Measurements from ENCODE around the gene ABLIM2. TPM values are rescaled to one million over a fixed set of nuclear protein-coding genes. Genes with fewer than 3 reads are reported as not detected.
A peak's percentile ranks its signal among the peaks of the same experiment; 100 is the strongest.

ABLIM2 gene
- total RNA-seq, 2 donors from 2014 or later, result 0.34 to 0.60 TPM

- ATAC-seq (replicated peaks in 1 of 2), result no peak
- Mint-ChIP-seq H3K4me1 (ENCODE audit: low read depth) (no peaks in the 10 kb centered on the region), H3K36me3 (ENCODE audit: insufficient read depth in 2 of 2) (no peaks in the 10 kb centered on the region), H3K27ac (no peak overlapping the region), H3K9me3 (peaks cover 0 to 3% of the 10 kb centered on the region in 2 donors), H3K4me3 (no peak overlapping the region), H3K27me3 (ENCODE audit: low read depth) (no peaks in the 10 kb centered on the region)
- no peak for DNase-seq
Measured at GRCh38 chr4:8050180-8050554, 108.4 kb downstream of the ABLIM2 start.

- DNase-seq (no peak), ATAC-seq (replicated peaks in 1 of 2) (no peak)
- H3K4me1 Mint-ChIP-seq (ENCODE audit: low read depth), result peaks cover 3% of the 10 kb centered on the region
- peaks cover 5% of the 10 kb centered on the region for H3K27me3 Mint-ChIP-seq (ENCODE audit: low read depth)
- no peak overlapping the region for H3K27ac Mint-ChIP-seq
- H3K4me3 Mint-ChIP-seq, result no peak overlapping the region
- no peaks in the 10 kb centered on the region for H3K36me3 Mint-ChIP-seq (ENCODE audit: insufficient read depth in 2 of 2)
- H3K9me3 Mint-ChIP-seq, result no peaks in the 10 kb centered on the region
Measured at GRCh38 chr4:8048856-8049676, 109.5 kb downstream of the ABLIM2 start.

GRCh38 chr4:8047837-8048678 is 110.6 kb downstream of the ABLIM2 start:
- H3K4me1 Mint-ChIP-seq (ENCODE audit: low read depth), result peaks cover 3% of the 10 kb centered on the region
- H3K27me3 Mint-ChIP-seq (ENCODE audit: low read depth), result peaks cover 5% of the 10 kb centered on the region
- H3K4me3 Mint-ChIP-seq, result no peak overlapping the region
- no peak for ATAC-seq (replicated peaks in 1 of 2)
- no peak overlapping the region for H3K27ac Mint-ChIP-seq
- H3K36me3 Mint-ChIP-seq (ENCODE audit: insufficient read depth in 2 of 2), result no peaks in the 10 kb centered on the region
- DNase-seq, result no peak
- H3K9me3 Mint-ChIP-seq, result no peaks in the 10 kb centered on the region

- H3K9me3 Mint-ChIP-seq, result no peaks in the 10 kb centered on the region
- DNase-seq, result peak in 1 of 2 donors; percentile 37
- peaks cover 5% of the 10 kb centered on the region for H3K27me3 Mint-ChIP-seq (ENCODE audit: low read depth)
- no peak overlapping the region for H3K27ac Mint-ChIP-seq
- peak in 1 of 2 donors; percentile 83 for ATAC-seq (replicated peaks in 1 of 2)
- no peak overlapping the region for H3K4me3 Mint-ChIP-seq
- no peaks in the 10 kb centered on the region for H3K36me3 Mint-ChIP-seq (ENCODE audit: insufficient read depth in 2 of 2)
- peaks cover 3% of the 10 kb centered on the region for H3K4me1 Mint-ChIP-seq (ENCODE audit: low read depth)
Measured at GRCh38 chr4:8046925-8047541, 111.6 kb downstream of the ABLIM2 start.

- DNase-seq (no peak), ATAC-seq (replicated peaks in 1 of 2) (no peak)
- H3K36me3 Mint-ChIP-seq (ENCODE audit: insufficient read depth in 2 of 2), result no peaks in the 10 kb centered on the region
- H3K9me3 Mint-ChIP-seq, result no peaks in the 10 kb centered on the region
- H3K4me1 Mint-ChIP-seq (ENCODE audit: low read depth), result peaks cover 3% of the 10 kb centered on the region
- H3K27ac Mint-ChIP-seq, result no peak overlapping the region
- peaks cover 5% of the 10 kb centered on the region for H3K27me3 Mint-ChIP-seq (ENCODE audit: low read depth)
- no peak overlapping the region for H3K4me3 Mint-ChIP-seq
Measured at GRCh38 chr4:8045909-8046308, 112.7 kb downstream of the ABLIM2 start.

- Mint-ChIP-seq H3K27me3 (ENCODE audit: low read depth) (peaks cover 5% of the 10 kb centered on the region), H3K27ac (no peak overlapping the region), H3K9me3 (no peaks in the 10 kb centered on the region), H3K4me1 (ENCODE audit: low read depth) (peaks cover 3% of the 10 kb centered on the region), H3K36me3 (ENCODE audit: insufficient read depth in 2 of 2) (no peaks in the 10 kb centered on the region), H3K4me3 (no peak overlapping the region)
- ATAC-seq (replicated peaks in 1 of 2), result no peak
- DNase-seq, result no peak
Measured at GRCh38 chr4:8044699-8045098, 113.9 kb downstream of the ABLIM2 start.

- Mint-ChIP-seq H3K4me3 (no peak overlapping the region), H3K27me3 (ENCODE audit: low read depth) (peaks cover 9% of the 10 kb centered on the region), H3K4me1 (ENCODE audit: low read depth) (peaks cover 3% of the 10 kb centered on the region), H3K27ac (no peak overlapping the region), H3K9me3 (no peaks in the 10 kb centered on the region), H3K36me3 (ENCODE audit: insufficient read depth in 2 of 2) (no peaks in the 10 kb centered on the region)
- DNase-seq (no peak), ATAC-seq (replicated peaks in 1 of 2) (no peak)
Measured at GRCh38 chr4:8044244-8044643, 114.4 kb downstream of the ABLIM2 start.

GRCh38 chr4:8043596-8043995 is 115.0 kb downstream of the ABLIM2 start:
- ATAC-seq (replicated peaks in 1 of 2) (no peak), DNase-seq (no peak)
- Mint-ChIP-seq H3K4me3 (no peak overlapping the region), H3K4me1 (ENCODE audit: low read depth) (peaks cover 3% of the 10 kb centered on the region), H3K27ac (no peak overlapping the region), H3K9me3 (no peaks in the 10 kb centered on the region), H3K27me3 (ENCODE audit: low read depth) (peaks cover 12% of the 10 kb centered on the region), H3K36me3 (ENCODE audit: insufficient read depth in 2 of 2) (no peaks in the 10 kb centered on the region)

GRCh38 chr4:8041868-8042267 is 116.7 kb downstream of the ABLIM2 start:
- no peak overlapping the region for H3K27ac Mint-ChIP-seq
- DNase-seq (no peak), ATAC-seq (replicated peaks in 1 of 2) (no peak)
- peaks cover 12% of the 10 kb centered on the region for H3K27me3 Mint-ChIP-seq (ENCODE audit: low read depth)
- H3K4me1 Mint-ChIP-seq (ENCODE audit: low read depth), result peaks cover 3% of the 10 kb centered on the region
- no peaks in the 10 kb centered on the region for H3K36me3 Mint-ChIP-seq (ENCODE audit: insufficient read depth in 2 of 2)
- no peak overlapping the region for H3K4me3 Mint-ChIP-seq
- H3K9me3 Mint-ChIP-seq, result no peaks in the 10 kb centered on the region

- H3K4me3 Mint-ChIP-seq, result no peak overlapping the region
- peaks cover 3% of the 10 kb centered on the region for H3K4me1 Mint-ChIP-seq (ENCODE audit: low read depth)
- no peaks in the 10 kb centered on the region for H3K9me3 Mint-ChIP-seq
- no peak overlapping the region for H3K27ac Mint-ChIP-seq
- peaks cover 12% of the 10 kb centered on the region for H3K27me3 Mint-ChIP-seq (ENCODE audit: low read depth)
- H3K36me3 Mint-ChIP-seq (ENCODE audit: insufficient read depth in 2 of 2), result no peaks in the 10 kb centered on the region
- ATAC-seq (replicated peaks in 1 of 2), result no peak
- DNase-seq, result no peak
Measured at GRCh38 chr4:8041172-8041571, 117.4 kb downstream of the ABLIM2 start.

GRCh38 chr4:8040607-8041006 is 118.0 kb downstream of the ABLIM2 start:
- H3K36me3 Mint-ChIP-seq (ENCODE audit: insufficient read depth in 2 of 2), result no peaks in the 10 kb centered on the region
- DNase-seq (no peak), ATAC-seq (replicated peaks in 1 of 2) (no peak)
- H3K4me3 Mint-ChIP-seq, result no peak overlapping the region
- H3K27ac Mint-ChIP-seq, result no peak overlapping the region
- H3K27me3 Mint-ChIP-seq (ENCODE audit: low read depth), result peaks cover 12% of the 10 kb centered on the region
- no peaks in the 10 kb centered on the region for H3K9me3 Mint-ChIP-seq
- H3K4me1 Mint-ChIP-seq (ENCODE audit: low read depth), result peaks cover 5% of the 10 kb centered on the region

- H3K4me3 Mint-ChIP-seq, result no peak overlapping the region
- no peak for DNase-seq
- H3K9me3 Mint-ChIP-seq, result no peaks in the 10 kb centered on the region
- no peak overlapping the region for H3K27ac Mint-ChIP-seq
- H3K36me3 Mint-ChIP-seq (ENCODE audit: insufficient read depth in 2 of 2), result no peaks in the 10 kb centered on the region
- no peak for ATAC-seq (replicated peaks in 1 of 2)
- peaks cover 12% of the 10 kb centered on the region for H3K4me1 Mint-ChIP-seq (ENCODE audit: low read depth)
- peaks cover 12% of the 10 kb centered on the region for H3K27me3 Mint-ChIP-seq (ENCODE audit: low read depth)
Measured at GRCh38 chr4:8039853-8040252, 118.8 kb downstream of the ABLIM2 start.

- ATAC-seq (replicated peaks in 1 of 2) (no peak), DNase-seq (no peak)
- Mint-ChIP-seq H3K27ac (no peak overlapping the region), H3K4me3 (no peak overlapping the region), H3K27me3 (ENCODE audit: low read depth) (peaks cover 7% of the 10 kb centered on the region), H3K9me3 (no peaks in the 10 kb centered on the region), H3K36me3 (ENCODE audit: insufficient read depth in 2 of 2) (no peaks in the 10 kb centered on the region), H3K4me1 (ENCODE audit: low read depth) (peaks cover 9% of the 10 kb centered on the region)
Measured at GRCh38 chr4:8039290-8039689, 119.3 kb downstream of the ABLIM2 start.

All from activated T-cell treated with anti-CD3 and anti-CD28 coated beads, Interleukin-2, amount 50 U/mL, for 72 hours (primary cell).